ENCODE results near the gene TRIM26. TPM values are rescaled to one million over a fixed set of nuclear protein-coding genes. Genes with fewer than 3 reads are reported as not detected.

TRIM26 gene
- total and polyA plus RNA-seq, 2 of the 13 experiments (the other 11 are each of a cell fraction or from before 2014, with no cell fraction given) = 27.1 to 38.7 TPM

GRCh38 chr6:30213667-30213956 lies 406 bp upstream of the TRIM26 start (continued):
- TF ChIP-seq ATAD3A (CRISPR knock-in tag; IDR thresholded peaks at IDR 0.05) (no peak), KAT8 (CRISPR knock-in tag; IDR thresholded peaks at IDR 0.05) (no peak; the same call in 1 of the 2 replicates), SNRNP70 (IDR thresholded peaks at IDR 0.05; ENCODE audit: low read depth, low read length) (no peak), ATF7 (IDR thresholded peaks at IDR 0.05) (no peak), ATF7 (CRISPR knock-in tag; IDR thresholded peaks at IDR 0.05) (no peak), ZBTB7A (CRISPR knock-in tag; IDR thresholded peaks at IDR 0.05) (no peak), ZSCAN31 (CRISPR knock-in tag; IDR thresholded peaks at IDR 0.05; ENCODE audit: low read depth) (0 out of 2 replicates have a peak, but pooled peaks have one; percentile 8), ZNF12 (CRISPR knock-in tag; IDR thresholded peaks at IDR 0.05) (no peak), TEAD2 (CRISPR knock-in tag; IDR thresholded peaks at IDR 0.05) (no peak), CREM (IDR thresholded peaks at IDR 0.05) (0 out of 2 replicates have a peak, but pooled peaks have one; percentile 6), CREM (CRISPR knock-in tag; IDR thresholded peaks at IDR 0.05) (no peak), MYPOP (CRISPR knock-in tag; IDR thresholded peaks at IDR 0.05) (0 out of 2 replicates have a peak, but pooled peaks have one; percentile 42), MED8 (CRISPR knock-in tag; IDR thresholded peaks at IDR 0.05; ENCODE audit: insufficient replicate concordance) (no peak), KIAA2018 (CRISPR knock-in tag; IDR thresholded peaks at IDR 0.05; ENCODE audit: borderline replicate concordance) (no peak), HNRNPH1 (optimal IDR thresholded peaks at IDR 0.05; ENCODE audit: low read depth, low read length) (no peak), ZNF24 (IDR thresholded peaks at IDR 0.05) (no peak), ZNF331 (CRISPR knock-in tag; IDR thresholded peaks at IDR 0.05) (no peak), ETV6 (CRISPR knock-in tag; conservative IDR thresholded peaks at IDR 0.05) (0 out of 2 replicates have a peak, but pooled peaks have one; percentile 21), MAZ (IDR thresholded peaks at IDR 0.05; ENCODE audit: borderline replicate concordance, low read depth, low read length) (no peak), MAZ (CRISPR knock-in tag; IDR thresholded peaks at IDR 0.05; ENCODE audit: low read depth) (no peak; the same call in 1 of the 2 replicates), ZNF530 (CRISPR knock-in tag; IDR thresholded peaks at IDR 0.05; ENCODE audit: low read depth) (no peak), NONO (IDR thresholded peaks at IDR 0.05) (no peak), NONO (CRISPR knock-in tag; conservative IDR thresholded peaks at IDR 0.05) (peak; percentile 32; the same call in 1 of the 2 replicates), PRMT3 (CRISPR knock-in tag; IDR thresholded peaks at IDR 0.05; ENCODE audit: borderline replicate concordance, low read depth) (no peak)
